NCI-H187 treated with DMSO at 0.1 percent for 48 hours (cell line): ENCODE data around the gene MIPOL1.
"Not testable (repeated sequence)": the region's sequence is repeated elsewhere in the genome, so short reads cannot be mapped to it uniquely, and the experiment has no call there.

Source experiments
- DNase-seq: peaks from one replicate; lab custom pipeline; 2025; lab: John Stamatoyannopoulos, UW

MIPOL1 gene

GRCh38 chr14:37289688-37290087, 92.0 kb downstream of the MIPOL1 start:
- no peak for DNase-seq

GRCh38 chr14:37295262-37295661, 97.5 kb downstream of the MIPOL1 start:
- DNase-seq = not testable (repeated sequence)

- no peak for DNase-seq
Measured at GRCh38 chr14:37311252-37311651, 113.5 kb downstream of the MIPOL1 start.

- no peak for DNase-seq
Measured at GRCh38 chr14:37318938-37319337, 121.2 kb downstream of the MIPOL1 start.

- no peak for DNase-seq
Measured at GRCh38 chr14:37320106-37320505, 122.4 kb downstream of the MIPOL1 start.

- no peak for DNase-seq
Measured at GRCh38 chr14:37325332-37325731, 127.6 kb downstream of the MIPOL1 start.

- DNase-seq = no peak
Measured at GRCh38 chr14:37326434-37326833, 128.7 kb downstream of the MIPOL1 start.

- not testable (repeated sequence) for DNase-seq
Measured at GRCh38 chr14:37327933-37328332, 130.2 kb downstream of the MIPOL1 start.

- DNase-seq = no peak
Measured at GRCh38 chr14:37328673-37329072, 130.9 kb downstream of the MIPOL1 start.

- no peak for DNase-seq
Measured at GRCh38 chr14:37329189-37330001, 131.7 kb downstream of the MIPOL1 start.

GRCh38 chr14:37330910-37331309, 133.2 kb downstream of the MIPOL1 start:
- DNase-seq = no peak

- DNase-seq = no peak
Measured at GRCh38 chr14:37340353-37340752, 142.6 kb downstream of the MIPOL1 start.

GRCh38 chr14:37343307-37344094, 145.8 kb downstream of the MIPOL1 start:
- no peak for DNase-seq

- no peak for DNase-seq
Measured at GRCh38 chr14:37363661-37364060, 165.9 kb downstream of the MIPOL1 start.

- DNase-seq = no peak
Measured at GRCh38 chr14:37369425-37369824, 171.7 kb downstream of the MIPOL1 start.

GRCh38 chr14:37375566-37375965, 177.8 kb downstream of the MIPOL1 start:
- DNase-seq = no peak

GRCh38 chr14:37376944-37377609, 179.3 kb downstream of the MIPOL1 start:
- DNase-seq = no peak

- peak; percentile 65 for DNase-seq
Measured at GRCh38 chr14:37384870-37385596, 187.3 kb downstream of the MIPOL1 start.

GRCh38 chr14:37397157-37397940, 199.6 kb downstream of the MIPOL1 start:
- DNase-seq = not testable (repeated sequence)

- no peak for DNase-seq
Measured at GRCh38 chr14:37397941-37398215, 200.1 kb downstream of the MIPOL1 start.

- DNase-seq = peak; percentile 79
Measured at GRCh38 chr14:37399517-37399916, 201.8 kb downstream of the MIPOL1 start.
